Measurements from ENCODE around the gene FAM163A.

DNA sequence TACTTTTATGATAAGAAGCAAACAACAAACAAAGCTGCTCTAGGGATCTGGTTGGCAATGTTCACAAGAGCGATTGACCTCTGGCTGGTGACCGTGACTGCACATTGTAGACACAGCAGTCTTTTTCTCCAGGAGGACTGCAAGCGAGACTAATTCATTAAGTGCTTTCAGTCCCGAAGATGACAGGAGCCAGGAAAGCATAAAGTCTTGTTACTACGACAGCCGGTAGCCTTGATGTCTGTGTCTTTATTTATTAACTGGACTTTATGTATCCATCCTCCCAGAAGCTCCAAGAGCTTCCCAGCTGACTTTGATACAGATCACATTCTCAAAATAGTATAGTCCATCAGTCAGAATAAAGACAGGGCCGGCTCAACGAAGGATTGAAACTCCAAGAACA is 18.2 kb downstream of the FAM163A start:
- TF ChIP-seq, protein P1, sequence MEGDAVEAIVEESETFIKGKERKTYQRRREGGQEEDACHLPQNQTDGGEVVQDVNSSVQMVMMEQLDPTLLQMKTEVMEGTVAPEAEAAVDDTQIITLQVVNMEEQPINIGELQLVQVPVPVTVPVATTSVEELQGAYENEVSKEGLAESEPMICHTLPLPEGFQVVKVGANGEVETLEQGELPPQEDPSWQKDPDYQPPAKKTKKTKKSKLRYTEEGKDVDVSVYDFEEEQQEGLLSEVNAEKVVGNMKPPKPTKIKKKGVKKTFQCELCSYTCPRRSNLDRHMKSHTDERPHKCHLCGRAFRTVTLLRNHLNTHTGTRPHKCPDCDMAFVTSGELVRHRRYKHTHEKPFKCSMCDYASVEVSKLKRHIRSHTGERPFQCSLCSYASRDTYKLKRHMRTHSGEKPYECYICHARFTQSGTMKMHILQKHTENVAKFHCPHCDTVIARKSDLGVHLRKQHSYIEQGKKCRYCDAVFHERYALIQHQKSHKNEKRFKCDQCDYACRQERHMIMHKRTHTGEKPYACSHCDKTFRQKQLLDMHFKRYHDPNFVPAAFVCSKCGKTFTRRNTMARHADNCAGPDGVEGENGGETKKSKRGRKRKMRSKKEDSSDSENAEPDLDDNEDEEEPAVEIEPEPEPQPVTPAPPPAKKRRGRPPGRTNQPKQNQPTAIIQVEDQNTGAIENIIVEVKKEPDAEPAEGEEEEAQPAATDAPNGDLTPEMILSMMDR (IDR thresholded peaks at IDR 0.05 in 4 of 5, conservative IDR thresholded peaks at IDR 0.05 in 1 of 5): no peak
- TF ChIP-seq POLR2A (IDR thresholded peaks at IDR 0.05): no peak
